MM.1S (cell line): ENCODE measurements around the gene PRPS2.

Source experiments
- EZH2 ChIP-seq: fragments of 300-600 bp; sonication (generic); optimal IDR thresholded peaks from 2 replicates; pipeline ENCODE3; 2017; ENCODE audit warnings: low read depth, mild to moderate bottlenecking, antibody characterized with exemption, low read length, mixed read lengths
- EZH2phosphoT487 ChIP-seq: fragments of 300-600 bp; sonication (generic); IDR thresholded peaks from 2 replicates; pipeline ENCODE4 v1.6.1; 2018; ENCODE audit warnings: antibody characterized with exemption, low read length
- TF ChIP-seq, protein P1 (sequence below): fragments of 300-600 bp; sonication (generic); IDR thresholded peaks from 2 replicates; pipeline ENCODE4 v1.5.1; 2016; ENCODE audit warnings: antibody characterized with exemption, low read length, mixed read lengths

DNA sequence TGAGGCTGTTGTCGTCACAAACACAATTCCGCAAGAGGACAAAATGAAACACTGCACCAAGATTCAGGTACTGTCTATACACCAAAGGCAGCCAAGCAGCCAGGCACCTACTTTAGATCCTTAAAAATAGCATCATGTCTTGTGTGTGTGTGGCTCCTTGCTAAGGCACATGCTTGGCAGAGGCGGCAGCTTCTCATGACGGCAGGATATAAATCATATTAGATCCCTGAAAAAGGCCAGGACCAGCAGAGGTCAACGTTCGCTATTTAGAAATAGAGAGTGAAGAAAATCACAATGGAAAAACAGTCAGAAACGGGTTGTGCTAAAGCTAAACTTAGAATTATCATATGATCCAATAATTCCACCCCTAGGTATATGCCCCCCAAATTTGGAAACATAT lies 29.5 kb downstream of the PRPS2 start:
- TF ChIP-seq, protein P1, sequence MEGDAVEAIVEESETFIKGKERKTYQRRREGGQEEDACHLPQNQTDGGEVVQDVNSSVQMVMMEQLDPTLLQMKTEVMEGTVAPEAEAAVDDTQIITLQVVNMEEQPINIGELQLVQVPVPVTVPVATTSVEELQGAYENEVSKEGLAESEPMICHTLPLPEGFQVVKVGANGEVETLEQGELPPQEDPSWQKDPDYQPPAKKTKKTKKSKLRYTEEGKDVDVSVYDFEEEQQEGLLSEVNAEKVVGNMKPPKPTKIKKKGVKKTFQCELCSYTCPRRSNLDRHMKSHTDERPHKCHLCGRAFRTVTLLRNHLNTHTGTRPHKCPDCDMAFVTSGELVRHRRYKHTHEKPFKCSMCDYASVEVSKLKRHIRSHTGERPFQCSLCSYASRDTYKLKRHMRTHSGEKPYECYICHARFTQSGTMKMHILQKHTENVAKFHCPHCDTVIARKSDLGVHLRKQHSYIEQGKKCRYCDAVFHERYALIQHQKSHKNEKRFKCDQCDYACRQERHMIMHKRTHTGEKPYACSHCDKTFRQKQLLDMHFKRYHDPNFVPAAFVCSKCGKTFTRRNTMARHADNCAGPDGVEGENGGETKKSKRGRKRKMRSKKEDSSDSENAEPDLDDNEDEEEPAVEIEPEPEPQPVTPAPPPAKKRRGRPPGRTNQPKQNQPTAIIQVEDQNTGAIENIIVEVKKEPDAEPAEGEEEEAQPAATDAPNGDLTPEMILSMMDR, result no peak
- TF ChIP-seq EZH2, result no peak
- no peak for TF ChIP-seq EZH2phosphoT487
